ENCODE results near the gene RPN1.

RPN1 gene

DNA sequence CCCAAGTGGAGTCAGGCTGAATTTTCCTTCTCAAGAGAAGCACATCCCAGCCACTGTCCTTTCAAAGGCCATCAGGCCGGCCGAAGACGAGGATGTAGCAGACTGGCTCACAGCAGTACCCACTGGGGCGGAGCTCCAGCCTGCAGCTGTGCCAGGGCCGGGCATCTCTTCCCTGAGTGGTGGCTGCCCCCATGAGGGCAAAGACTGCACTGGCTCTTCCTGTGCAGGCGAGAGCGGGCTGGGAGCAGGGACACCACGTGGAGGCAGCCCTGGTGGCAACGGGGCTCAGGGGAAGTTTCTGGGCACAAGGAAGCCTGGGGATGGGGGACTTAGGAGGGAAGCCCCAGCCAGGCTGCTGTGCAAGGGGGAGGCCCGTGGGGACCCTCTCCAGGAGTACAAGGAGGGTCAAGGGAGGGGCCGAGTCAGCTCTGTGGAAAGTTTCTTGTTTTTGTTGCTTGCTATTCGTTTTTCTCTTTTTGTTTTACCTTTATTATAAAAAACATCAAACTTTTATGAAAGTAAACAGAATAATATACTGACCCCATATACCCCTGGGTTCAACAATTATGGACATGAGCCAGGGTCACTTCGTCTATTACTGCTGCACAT, 66.1 kb downstream of the RPN1 start:
- H3K27me3 ChIP-seq (ENCODE audit: control insufficient read depth in 1 of 2, insufficient read depth in 2 of 2, low read length in 2 of 2), result peaks cover 3 to 5% of the 10 kb centered on the region in 2 donors
- H3K27ac ChIP-seq (ENCODE audit: low read depth, low read length), result no peak overlapping the region
- no peaks in the 10 kb centered on the region for H3K4me1 ChIP-seq (ENCODE audit: control insufficient read depth in 1 of 2, insufficient read depth in 2 of 2, low read length in 2 of 2)
- peaks cover 0 to 3% of the 10 kb centered on the region in 2 donors for H3K9me3 ChIP-seq (ENCODE audit: control insufficient read depth in 1 of 2, low read length in 2 of 2)
- no peak overlapping the region for H3K4me3 ChIP-seq (ENCODE audit: low read depth in 1 of 2, low read length in 2 of 2)
- H3K36me3 ChIP-seq (ENCODE audit: control insufficient read depth in 1 of 2, insufficient read depth in 2 of 2, low read length in 2 of 2), result no peaks in the 10 kb centered on the region
- H3K9ac ChIP-seq (ENCODE audit: low read depth in 1 of 2, low read length in 2 of 2), result no peak overlapping the region

DNA sequence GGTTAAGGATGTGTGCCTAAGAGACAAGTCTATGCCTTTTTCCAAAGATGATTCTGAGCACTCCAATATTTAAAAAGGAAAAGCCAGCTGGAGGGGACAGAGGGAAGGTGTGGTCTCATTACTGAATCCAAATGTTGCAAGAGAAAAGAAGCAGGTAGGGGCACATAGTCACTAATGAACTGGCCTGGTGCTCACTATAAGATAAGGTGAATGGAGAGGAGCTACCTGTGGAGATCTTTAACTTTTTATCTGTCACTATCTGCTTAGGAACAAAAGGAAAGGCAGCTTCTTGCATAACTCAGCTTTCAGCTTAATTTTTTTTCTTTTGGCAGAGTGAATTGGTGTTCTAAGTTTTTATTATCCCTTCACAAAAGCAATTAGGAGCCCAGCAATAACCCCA, 69.1 kb downstream of the RPN1 start:
- no peaks in the 10 kb centered on the region for H3K4me1 ChIP-seq (ENCODE audit: control insufficient read depth in 1 of 2, insufficient read depth in 2 of 2, low read length in 2 of 2)
- peaks cover 3 to 5% of the 10 kb centered on the region in 2 donors for H3K27me3 ChIP-seq (ENCODE audit: control insufficient read depth in 1 of 2, insufficient read depth in 2 of 2, low read length in 2 of 2)
- H3K9me3 ChIP-seq (ENCODE audit: control insufficient read depth in 1 of 2, low read length in 2 of 2), result peaks cover 0 to 3% of the 10 kb centered on the region in 2 donors
- no peaks in the 10 kb centered on the region for H3K36me3 ChIP-seq (ENCODE audit: control insufficient read depth in 1 of 2, insufficient read depth in 2 of 2, low read length in 2 of 2)
- H3K9ac ChIP-seq (ENCODE audit: low read depth in 1 of 2, low read length in 2 of 2), result no peak overlapping the region
- H3K27ac ChIP-seq (ENCODE audit: low read depth, low read length), result no peak overlapping the region
- H3K4me3 ChIP-seq (ENCODE audit: low read depth in 1 of 2, low read length in 2 of 2), result no peak overlapping the region

DNA sequence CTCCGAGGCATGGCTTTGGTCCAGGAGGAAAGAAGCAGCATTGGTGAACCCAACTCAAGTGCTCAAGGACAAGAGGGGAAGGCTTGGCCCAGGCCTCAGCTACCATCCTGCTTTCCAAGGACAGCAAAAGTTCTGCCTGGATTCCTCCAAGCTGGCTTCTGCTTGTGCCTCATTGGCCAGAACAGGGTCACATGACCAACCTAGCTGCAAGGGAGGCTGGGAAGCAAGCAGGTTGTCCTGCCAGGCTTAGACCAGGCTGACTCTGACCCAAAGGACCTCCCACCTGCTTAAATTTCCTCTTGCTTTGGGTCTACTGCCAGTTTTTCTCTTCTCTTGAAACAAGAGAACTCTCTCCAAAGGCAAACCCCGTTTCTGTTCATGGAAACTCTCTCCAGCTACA, 70.7 kb downstream of the RPN1 start:
- peaks cover 5 to 6% of the 10 kb centered on the region in 2 donors for H3K27me3 ChIP-seq (ENCODE audit: control insufficient read depth in 1 of 2, insufficient read depth in 2 of 2, low read length in 2 of 2)
- H3K4me1 ChIP-seq (ENCODE audit: control insufficient read depth in 1 of 2, insufficient read depth in 2 of 2, low read length in 2 of 2), result no peaks in the 10 kb centered on the region
- no peaks in the 10 kb centered on the region for H3K36me3 ChIP-seq (ENCODE audit: control insufficient read depth in 1 of 2, insufficient read depth in 2 of 2, low read length in 2 of 2)
- H3K27ac ChIP-seq (ENCODE audit: low read depth, low read length), result no peak overlapping the region
- H3K9me3 ChIP-seq (ENCODE audit: control insufficient read depth in 1 of 2, low read length in 2 of 2), result peaks cover 0 to 3% of the 10 kb centered on the region in 2 donors
- H3K9ac ChIP-seq (ENCODE audit: low read depth in 1 of 2, low read length in 2 of 2), result no peak overlapping the region
- H3K4me3 ChIP-seq (ENCODE audit: low read depth in 1 of 2, low read length in 2 of 2), result no peak overlapping the region

DNA sequence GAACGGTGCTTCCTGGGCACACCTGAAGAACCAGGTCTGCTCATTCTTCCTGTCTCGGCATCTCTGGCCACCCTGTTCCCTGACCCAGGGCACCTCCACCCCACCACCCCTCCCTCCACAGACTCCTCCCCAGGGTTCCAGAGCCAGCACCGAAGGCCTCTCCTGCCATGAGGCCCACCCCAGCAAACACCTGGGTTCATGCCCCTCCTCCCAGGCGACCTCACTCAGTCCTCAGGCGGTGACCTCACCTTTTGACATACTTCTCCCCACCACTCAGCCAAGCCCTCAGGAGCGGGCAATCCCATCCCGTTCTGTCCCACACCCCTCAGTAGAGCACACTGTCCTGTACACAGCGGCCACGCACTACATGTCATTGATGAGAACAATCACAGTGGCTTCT, 72.3 kb downstream of the RPN1 start:
- peaks cover 0 to 3% of the 10 kb centered on the region in 2 donors for H3K27me3 ChIP-seq (ENCODE audit: control insufficient read depth in 1 of 2, insufficient read depth in 2 of 2, low read length in 2 of 2)
- peaks cover 0 to 3% of the 10 kb centered on the region in 2 donors for H3K9me3 ChIP-seq (ENCODE audit: control insufficient read depth in 1 of 2, low read length in 2 of 2)
- no peak overlapping the region for H3K4me3 ChIP-seq (ENCODE audit: low read depth in 1 of 2, low read length in 2 of 2)
- no peak overlapping the region for H3K27ac ChIP-seq (ENCODE audit: low read depth, low read length)
- no peak overlapping the region for H3K9ac ChIP-seq (ENCODE audit: low read depth in 1 of 2, low read length in 2 of 2)
- no peaks in the 10 kb centered on the region for H3K36me3 ChIP-seq (ENCODE audit: control insufficient read depth in 1 of 2, insufficient read depth in 2 of 2, low read length in 2 of 2)
- no peaks in the 10 kb centered on the region for H3K4me1 ChIP-seq (ENCODE audit: control insufficient read depth in 1 of 2, insufficient read depth in 2 of 2, low read length in 2 of 2)

DNA sequence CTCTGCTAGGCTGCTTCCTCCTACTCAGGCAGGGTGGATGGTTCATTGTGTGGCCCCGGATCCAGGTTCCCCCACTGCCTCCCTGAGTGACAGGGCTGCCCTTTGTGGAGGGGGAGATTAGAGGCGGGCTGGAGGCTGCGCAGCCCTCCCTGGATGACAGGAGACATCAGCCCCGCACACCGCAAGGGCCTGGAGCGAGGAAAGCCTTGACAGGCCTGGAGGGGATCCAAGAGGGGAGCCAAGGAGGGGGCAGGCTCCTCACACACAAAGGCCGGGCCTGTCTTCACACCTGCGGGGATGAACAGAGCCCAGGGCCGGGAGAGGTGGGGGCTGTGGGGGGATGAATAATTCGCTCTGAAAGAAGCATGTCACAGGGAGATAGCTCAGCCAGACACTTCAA, 72.9 kb downstream of the RPN1 start:
- Histone ChIP-seq H3K9ac (ENCODE audit: low read depth in 1 of 2, low read length in 2 of 2) (no peak overlapping the region), H3K36me3 (ENCODE audit: control insufficient read depth in 1 of 2, insufficient read depth in 2 of 2, low read length in 2 of 2) (no peaks in the 10 kb centered on the region), H3K27ac (ENCODE audit: low read depth, low read length) (no peak overlapping the region), H3K4me1 (ENCODE audit: control insufficient read depth in 1 of 2, insufficient read depth in 2 of 2, low read length in 2 of 2) (no peaks in the 10 kb centered on the region), H3K4me3 (ENCODE audit: low read depth in 1 of 2, low read length in 2 of 2) (no peak overlapping the region), H3K9me3 (ENCODE audit: control insufficient read depth in 1 of 2, low read length in 2 of 2) (peaks cover 0 to 3% of the 10 kb centered on the region in 2 donors), H3K27me3 (ENCODE audit: control insufficient read depth in 1 of 2, insufficient read depth in 2 of 2, low read length in 2 of 2) (peaks cover 0 to 3% of the 10 kb centered on the region in 2 donors)

DNA sequence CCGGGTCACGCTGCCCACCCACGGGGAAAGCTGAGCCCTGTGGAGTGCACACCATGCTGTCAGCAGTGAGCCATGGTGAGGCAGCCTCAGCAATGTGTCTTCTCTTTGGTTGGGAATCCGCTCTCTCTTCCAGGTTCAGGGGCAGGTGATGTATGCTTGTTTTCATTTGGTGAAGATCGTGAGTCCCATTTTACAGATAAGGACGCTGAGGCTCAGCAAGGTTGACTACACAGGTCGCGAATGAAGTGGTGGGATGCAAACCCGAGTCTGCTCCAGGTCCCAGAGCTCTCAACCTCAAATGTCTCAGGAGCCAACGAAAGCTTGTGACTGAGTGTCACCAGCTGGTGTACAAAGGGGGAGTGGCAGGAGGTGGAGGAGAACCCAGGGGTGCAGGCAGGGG, 74.3 kb downstream of the RPN1 start:
- Histone ChIP-seq H3K4me3 (ENCODE audit: low read depth in 1 of 2, low read length in 2 of 2) (no peak overlapping the region), H3K27ac (ENCODE audit: low read depth, low read length) (no peak overlapping the region), H3K9ac (ENCODE audit: low read depth in 1 of 2, low read length in 2 of 2) (no peak overlapping the region), H3K36me3 (ENCODE audit: control insufficient read depth in 1 of 2, insufficient read depth in 2 of 2, low read length in 2 of 2) (no peaks in the 10 kb centered on the region), H3K9me3 (ENCODE audit: control insufficient read depth in 1 of 2, low read length in 2 of 2) (peaks cover 0 to 3% of the 10 kb centered on the region in 2 donors), H3K4me1 (ENCODE audit: control insufficient read depth in 1 of 2, insufficient read depth in 2 of 2, low read length in 2 of 2) (no peaks in the 10 kb centered on the region), H3K27me3 (ENCODE audit: control insufficient read depth in 1 of 2, insufficient read depth in 2 of 2, low read length in 2 of 2) (peaks cover 0 to 3% of the 10 kb centered on the region in 2 donors)

DNA sequence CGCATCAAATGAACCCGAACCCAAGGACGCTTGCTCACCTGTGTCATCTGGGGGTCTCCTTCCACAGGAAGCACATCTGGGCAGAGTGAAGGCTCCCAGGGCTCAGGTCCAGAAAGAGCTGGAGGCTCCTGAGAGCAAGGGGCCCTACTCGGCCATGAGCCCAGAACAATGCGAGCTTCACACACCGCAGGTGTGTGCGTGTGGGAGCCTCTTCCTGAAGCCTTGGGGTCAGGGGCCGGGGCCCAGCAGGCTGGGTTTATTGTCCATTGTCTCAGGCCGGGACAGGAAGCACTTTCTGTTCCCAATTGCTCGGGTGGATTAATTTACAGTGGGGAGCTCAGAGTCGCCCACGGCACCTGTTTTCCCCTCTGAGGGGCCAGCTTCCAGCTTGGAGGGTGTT, 74.8 kb downstream of the RPN1 start:
- Histone ChIP-seq H3K9ac (ENCODE audit: low read depth in 1 of 2, low read length in 2 of 2) (no peak overlapping the region), H3K27ac (ENCODE audit: low read depth, low read length) (no peak overlapping the region), H3K4me3 (ENCODE audit: low read depth in 1 of 2, low read length in 2 of 2) (no peak overlapping the region), H3K4me1 (ENCODE audit: control insufficient read depth in 1 of 2, insufficient read depth in 2 of 2, low read length in 2 of 2) (no peaks in the 10 kb centered on the region), H3K9me3 (ENCODE audit: control insufficient read depth in 1 of 2, low read length in 2 of 2) (peaks cover 0 to 3% of the 10 kb centered on the region in 2 donors), H3K36me3 (ENCODE audit: control insufficient read depth in 1 of 2, insufficient read depth in 2 of 2, low read length in 2 of 2) (no peaks in the 10 kb centered on the region), H3K27me3 (ENCODE audit: control insufficient read depth in 1 of 2, insufficient read depth in 2 of 2, low read length in 2 of 2) (peaks cover 0 to 3% of the 10 kb centered on the region in 2 donors)

DNA sequence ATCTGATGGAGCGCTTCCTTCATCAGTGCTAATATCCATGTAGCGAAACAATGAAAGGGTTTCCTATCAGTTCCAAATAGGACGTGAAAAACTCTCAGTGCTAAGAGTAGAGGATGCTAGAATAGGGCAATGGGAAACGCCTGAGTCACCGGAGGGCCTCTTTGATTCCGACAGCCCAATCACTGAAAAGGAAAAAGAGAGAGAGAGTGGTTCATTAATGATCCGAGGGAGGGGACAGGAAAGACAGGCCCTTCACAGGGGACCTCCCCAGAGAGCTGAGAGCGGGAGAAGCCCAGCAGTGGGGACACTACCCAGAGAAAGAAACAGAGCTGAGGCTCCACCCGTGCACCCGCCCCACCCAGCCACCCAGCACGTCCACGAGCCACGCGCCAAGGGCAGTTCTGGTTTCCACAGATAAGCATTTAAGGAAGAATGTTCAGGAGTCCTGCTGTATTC, 76.9 kb downstream of the RPN1 start:
- Histone ChIP-seq H3K4me3 (ENCODE audit: low read depth in 1 of 2, low read length in 2 of 2) (no peak overlapping the region), H3K4me1 (ENCODE audit: control insufficient read depth in 1 of 2, insufficient read depth in 2 of 2, low read length in 2 of 2) (no peaks in the 10 kb centered on the region), H3K36me3 (ENCODE audit: control insufficient read depth in 1 of 2, insufficient read depth in 2 of 2, low read length in 2 of 2) (no peaks in the 10 kb centered on the region), H3K27ac (ENCODE audit: low read depth, low read length) (no peak overlapping the region), H3K9ac (ENCODE audit: low read depth in 1 of 2, low read length in 2 of 2) (no peak overlapping the region), H3K27me3 (ENCODE audit: control insufficient read depth in 1 of 2, insufficient read depth in 2 of 2, low read length in 2 of 2) (peaks cover 0 to 3% of the 10 kb centered on the region in 2 donors), H3K9me3 (ENCODE audit: control insufficient read depth in 1 of 2, low read length in 2 of 2) (no peaks in the 10 kb centered on the region)

DNA sequence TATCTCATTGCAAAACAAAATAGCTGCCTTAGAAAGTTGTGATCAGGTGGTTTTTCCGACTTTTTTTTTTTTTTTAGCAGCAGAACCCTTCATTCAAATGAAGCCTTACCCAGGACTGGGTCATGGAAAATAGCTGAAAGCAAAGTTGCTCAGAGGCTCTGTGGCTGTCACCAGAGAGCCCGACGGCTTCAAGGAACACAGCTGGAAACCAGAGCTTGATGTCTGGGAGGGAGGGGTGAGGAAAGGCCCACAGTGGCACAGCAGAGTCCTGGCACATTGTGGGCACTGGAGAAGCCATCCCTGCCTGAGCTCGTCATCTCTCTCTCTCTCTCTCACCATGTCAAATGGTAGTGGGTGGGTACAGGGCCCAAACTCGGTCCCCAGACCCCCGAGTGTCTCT, 77.5 kb downstream of the RPN1 start:
- no peak overlapping the region for H3K27ac ChIP-seq (ENCODE audit: low read depth, low read length)

DNA sequence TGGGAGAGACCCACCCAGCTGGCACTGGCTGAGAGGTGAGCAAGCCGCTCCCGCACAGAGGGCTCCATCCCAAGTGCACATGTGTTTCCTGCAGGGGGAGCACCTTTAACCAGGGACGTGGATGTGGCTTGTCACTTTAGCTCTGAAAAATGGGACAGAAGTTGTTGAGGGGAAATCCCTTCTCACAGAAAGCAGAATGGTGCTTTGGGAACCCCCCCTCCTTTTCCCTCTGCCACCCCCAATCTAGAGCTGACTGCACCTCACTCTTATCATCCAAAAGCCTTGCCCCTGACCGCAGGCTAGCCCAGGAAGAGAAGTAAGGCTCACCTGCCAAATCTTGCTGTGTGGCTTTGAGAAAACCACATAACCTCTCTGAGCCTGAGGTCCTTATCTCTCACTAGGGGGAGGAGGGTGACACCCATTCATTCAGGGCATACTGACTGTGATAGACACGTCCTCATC, 77.9 kb downstream of the RPN1 start:
- Histone ChIP-seq H3K36me3 (ENCODE audit: control insufficient read depth in 1 of 2, insufficient read depth in 2 of 2, low read length in 2 of 2) (no peaks in the 10 kb centered on the region), H3K9ac (ENCODE audit: low read depth in 1 of 2, low read length in 2 of 2) (no peak overlapping the region), H3K4me1 (ENCODE audit: control insufficient read depth in 1 of 2, insufficient read depth in 2 of 2, low read length in 2 of 2) (no peaks in the 10 kb centered on the region), H3K27me3 (ENCODE audit: control insufficient read depth in 1 of 2, insufficient read depth in 2 of 2, low read length in 2 of 2) (peaks cover 0 to 3% of the 10 kb centered on the region in 2 donors), H3K9me3 (ENCODE audit: control insufficient read depth in 1 of 2, low read length in 2 of 2) (no peaks in the 10 kb centered on the region), H3K27ac (ENCODE audit: low read depth, low read length) (no peak overlapping the region), H3K4me3 (ENCODE audit: low read depth in 1 of 2, low read length in 2 of 2) (no peak overlapping the region)

More for the DNA sequence above, 77.5 kb downstream of the RPN1 start:
- H3K9ac ChIP-seq (ENCODE audit: low read depth in 1 of 2, low read length in 2 of 2), result no peak overlapping the region
- peaks cover 0 to 3% of the 10 kb centered on the region in 2 donors for H3K27me3 ChIP-seq (ENCODE audit: control insufficient read depth in 1 of 2, insufficient read depth in 2 of 2, low read length in 2 of 2)
- H3K36me3 ChIP-seq (ENCODE audit: control insufficient read depth in 1 of 2, insufficient read depth in 2 of 2, low read length in 2 of 2), result no peaks in the 10 kb centered on the region
- H3K4me3 ChIP-seq (ENCODE audit: low read depth in 1 of 2, low read length in 2 of 2), result no peak overlapping the region
- no peaks in the 10 kb centered on the region for H3K4me1 ChIP-seq (ENCODE audit: control insufficient read depth in 1 of 2, insufficient read depth in 2 of 2, low read length in 2 of 2)
- no peaks in the 10 kb centered on the region for H3K9me3 ChIP-seq (ENCODE audit: control insufficient read depth in 1 of 2, low read length in 2 of 2)

Measured in duodenal mucosa (tissue), 2 donors.